Choroid plexus epithelial cell (primary cell): ENCODE measurements around the gene SLC25A10.

Source experiments
- DNase-seq: peaks from one replicate; pipeline ENCODE4 v3.0.0-alpha.2; 2010; ENCODE audit warnings: low read depth
- H3K4me3 ChIP-seq: 2 replicates; pipeline ENCODE4 v1.5.1; 2011; ENCODE audit warnings: low read depth, mild to moderate bottlenecking, control low read depth, low read length, moderate library complexity
- CTCF ChIP-seq: conservative IDR thresholded peaks from 2 replicates; pipeline ENCODE4 v1.5.1; 2011; ENCODE audit warnings: low read depth, mild to moderate bottlenecking, control low read depth, inconsistent platforms, low read length, moderate library complexity

Gene SLC25A10

GRCh38 chr17:81726004-81726403 lies 13.9 kb downstream of the SLC25A10 start:
- no peak for TF ChIP-seq CTCF
- no peak for DNase-seq
- H3K4me3 ChIP-seq = no peak overlapping the region

GRCh38 chr17:81727324-81728031 lies 15.4 kb downstream of the SLC25A10 start:
- no peak for TF ChIP-seq CTCF
- DNase-seq = no peak

GRCh38 chr17:81733507-81734404 lies 21.7 kb downstream of the SLC25A10 start:
- H3K4me3 ChIP-seq = no peak overlapping the region
- peak; percentile 85 for TF ChIP-seq CTCF
- DNase-seq = peak; percentile 71

More at GRCh38 chr17:81727324-81728031, 15.4 kb downstream of the SLC25A10 start:
- H3K4me3 ChIP-seq = no peak overlapping the region

- no peak for TF ChIP-seq CTCF
- no peak overlapping the region for H3K4me3 ChIP-seq
- no peak for DNase-seq
These were observed 22.6 kb downstream of the SLC25A10 start for GRCh38 chr17:81734405-81735263.

- no peak for DNase-seq
- TF ChIP-seq CTCF = no peak
- H3K4me3 ChIP-seq = peak overlapping the region; percentile 11
These were observed 23.4 kb downstream of the SLC25A10 start for GRCh38 chr17:81735264-81736102.
